HepG2 (cell line): ENCODE results near the gene HEMK1. TPM values are rescaled to one million over a fixed set of nuclear protein-coding genes. Genes with fewer than 3 reads are reported as not detected.

Experiments
- CBX2 ChIP-seq, 2 experiments: fragments of 200-600 bp in 1 of 2; sonication (generic); formaldehyde crosslinking in 1 of 2; IDR thresholded peaks; 2 replicates each; pipeline versions ENCODE4 v1.7.0 to v1.8.1; 2018 to 2022; ENCODE audit warnings: low read depth in 2 of 2, low read length in 1 of 2, mild to moderate bottlenecking in 1 of 2, missing genetic modification reagents in 1 of 2
- DMAP1 ChIP-seq: IDR thresholded peaks from 2 replicates; pipeline ENCODE4 v1.6.1; 2016
- DNMT3B ChIP-seq: conservative IDR thresholded peaks from 2 replicates; pipeline ENCODE4 v1.6.1; 2016; ENCODE audit warnings: missing biosample characterization, control low read depth
- EHMT2 ChIP-seq: fragments of 200-600 bp; sonication (generic); IDR thresholded peaks from 2 replicates; pipeline ENCODE4 v1.7.0; 2017; ENCODE audit warnings: antibody characterized with exemption, low read depth, low read length, borderline replicate concordance
- ETV5 ChIP-seq: IDR thresholded peaks from 2 replicates; pipeline ENCODE4 v1.6.1; 2018; ENCODE audit warnings: missing biosample characterization, missing genetic modification reagents, inconsistent platforms, borderline replicate concordance
- FOSL2 ChIP-seq: sonication (generic); formaldehyde crosslinking; IDR thresholded peaks from 2 replicates; pipeline ENCODE4 v1.4.0; 2020; ENCODE audit warnings: missing genetic modification reagents
- HNRNPL ChIP-seq: fragments of 200-400 bp; formaldehyde crosslinking; IDR thresholded peaks from 2 replicates; pipeline ENCODE4 v1.6.1; 2017; ENCODE audit warnings: mild to moderate bottlenecking, low read depth, low read length
- IKZF1 ChIP-seq: fragments of 450-650 bp; IDR thresholded peaks from 2 replicates; pipeline ENCODE4 v1.7.1; 2016
- MTA1 ChIP-seq: sonication (generic); formaldehyde crosslinking; IDR thresholded peaks from 2 replicates; pipeline ENCODE4 v1.4.0; 2020; ENCODE audit warnings: missing genetic modification reagents, mild to moderate bottlenecking, borderline replicate concordance
- PAF1 ChIP-seq: IDR thresholded peaks from 2 replicates; pipeline ENCODE4 v1.6.1; 2016; ENCODE audit warnings: missing genetic modification reagents, missing compliant biosample characterization
- RAD21 ChIP-seq: fragments of 450-650 bp; formaldehyde crosslinking; IDR thresholded peaks from 2 replicates; pipeline ENCODE4 v1.5.0; 2020; ENCODE audit warnings: mild to moderate bottlenecking
- TARDBP ChIP-seq: sonication (generic); formaldehyde crosslinking; IDR thresholded peaks from 2 replicates; pipeline ENCODE4 v1.8.0; 2022; ENCODE audit warnings: mild to moderate bottlenecking, missing genetic modification reagents
- TBL1XR1 ChIP-seq: fragments of 150-350 bp; IDR thresholded peaks from 2 replicates; pipeline ENCODE4 v1.6.1; 2014; ENCODE audit warnings: borderline replicate concordance, low read length; ENCODE audit not compliant: partially characterized antibody
- YEATS2 ChIP-seq: sonication (generic); formaldehyde crosslinking; IDR thresholded peaks from 2 replicates; pipeline ENCODE4 v1.4.0; 2020; ENCODE audit warnings: missing genetic modification reagents, borderline replicate concordance
- ZFX ChIP-seq: sonication (generic); formaldehyde crosslinking; IDR thresholded peaks from 2 replicates; pipeline ENCODE4 v1.4.0; 2020; ENCODE audit warnings: mild to moderate bottlenecking, low read depth, missing genetic modification reagents, moderate library complexity
- ZIK1 ChIP-seq: sonication (generic); formaldehyde crosslinking; IDR thresholded peaks from 2 replicates; pipeline ENCODE4 v1.5.0; 2020; ENCODE audit warnings: mild to moderate bottlenecking, low read depth, missing genetic modification reagents, borderline replicate concordance
- ZNF562 ChIP-seq: sonication (generic); formaldehyde crosslinking; IDR thresholded peaks from 2 replicates; pipeline ENCODE4 v1.8.0; 2022; ENCODE audit warnings: missing genetic modification reagents, borderline replicate concordance
- polyA plus RNA-seq, 8 experiments: library from polyadenylated mRNA; depleted of rRNA in 3 of 8; stranded (reverse) in 7 of 8; unstranded in 1 of 8; fragments of >200 nt; fragmentation: Illumina TruSeq in 4 of 8; extraction: Trizol in 4 of 8; gene quantifications; 2 replicates each; pipeline versions ENCODE4 v1.2.1 to v1.2.3, GENCODE V29; 2011 to 2016; ENCODE audit warnings: low read depth in 4 of 8, missing spikeins in 1 of 8, mixed read lengths in 1 of 8; ENCODE audit not compliant: insufficient read depth in 1 of 8
- total RNA-seq, 5 experiments: library from RNA; depleted of rRNA; stranded (reverse); fragments of >200 nt; fragmentation: Illumina TruSeq; extraction: Trizol; gene quantifications; 2 replicates each; pipeline ENCODE4 v1.2.3, GENCODE V29; 2016; ENCODE audit warnings: low read depth in 1 of 5
- TF ChIP-seq, protein P1 (sequence below): sonication (generic); formaldehyde crosslinking; IDR thresholded peaks from 2 replicates; pipeline ENCODE4 v1.4.0; 2020; ENCODE audit warnings: mild to moderate bottlenecking, missing genetic modification reagents, borderline replicate concordance
- TF ChIP-seq, protein P2 (sequence below): sonication (generic); formaldehyde crosslinking; IDR thresholded peaks from 2 replicates; pipeline ENCODE4 v1.5.0; 2020; ENCODE audit warnings: missing genetic modification reagents, mild to moderate bottlenecking, borderline replicate concordance
- TF ChIP-seq, protein P3 (sequence below), 2 experiments: sonication (generic) in 1 of 2; formaldehyde crosslinking in 1 of 2; IDR thresholded peaks; 2 replicates each; pipeline versions ENCODE4 v1.5.1 to v1.6.1; 2011 to 2020; ENCODE audit warnings: borderline replicate concordance in 1 of 2, low read depth in 1 of 2, low read length in 1 of 2, mild to moderate bottlenecking in 1 of 2, missing genetic modification reagents in 1 of 2, moderate library complexity in 1 of 2

Gene HEMK1
- total and polyA plus RNA-seq, 2 of the 13 experiments (the other 11 are each of a cell fraction or from before 2014, with no cell fraction given): 9.8 to 12.6 TPM

DNA sequence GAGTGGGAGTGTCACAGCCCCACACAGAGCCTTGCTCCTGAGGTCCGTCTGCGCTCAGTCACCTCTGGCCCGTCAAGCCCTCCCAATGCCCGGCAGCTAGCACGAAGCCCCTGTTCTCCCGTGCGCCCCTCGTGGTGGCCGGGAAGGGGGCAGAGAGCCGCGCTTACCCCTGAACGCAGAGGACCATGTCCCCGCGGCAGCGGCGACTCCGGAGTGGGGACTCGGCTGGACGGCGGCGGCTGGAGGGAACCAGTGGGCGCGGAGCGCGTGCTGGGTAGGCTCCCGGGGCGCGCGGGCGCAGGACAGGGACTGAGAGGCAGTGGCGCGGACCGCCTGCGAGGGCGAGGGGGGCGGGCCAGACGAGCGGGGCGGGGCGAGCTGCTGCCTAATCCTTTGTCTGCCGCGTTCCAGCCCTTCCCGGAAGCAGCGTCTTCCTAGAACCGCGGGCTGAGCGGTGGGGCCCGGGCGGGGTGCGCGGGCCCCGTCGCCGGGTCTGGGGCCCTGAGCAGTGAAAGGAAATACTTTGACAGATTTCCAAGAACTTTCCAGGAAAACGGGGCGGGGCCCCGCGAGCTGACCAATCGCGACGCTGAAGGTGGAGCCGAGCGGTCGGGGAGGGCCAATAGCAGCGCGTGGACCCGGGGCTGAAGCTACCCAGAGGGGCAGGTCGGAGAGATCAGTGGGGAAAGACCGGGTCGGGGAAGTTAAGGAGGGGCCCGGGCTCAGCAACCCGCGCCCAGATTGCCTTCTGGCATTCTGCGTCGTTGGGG lies 42.3 kb downstream of the HEMK1 start, which contains the start of gene CISH (continued):
- TF ChIP-seq, protein P1, sequence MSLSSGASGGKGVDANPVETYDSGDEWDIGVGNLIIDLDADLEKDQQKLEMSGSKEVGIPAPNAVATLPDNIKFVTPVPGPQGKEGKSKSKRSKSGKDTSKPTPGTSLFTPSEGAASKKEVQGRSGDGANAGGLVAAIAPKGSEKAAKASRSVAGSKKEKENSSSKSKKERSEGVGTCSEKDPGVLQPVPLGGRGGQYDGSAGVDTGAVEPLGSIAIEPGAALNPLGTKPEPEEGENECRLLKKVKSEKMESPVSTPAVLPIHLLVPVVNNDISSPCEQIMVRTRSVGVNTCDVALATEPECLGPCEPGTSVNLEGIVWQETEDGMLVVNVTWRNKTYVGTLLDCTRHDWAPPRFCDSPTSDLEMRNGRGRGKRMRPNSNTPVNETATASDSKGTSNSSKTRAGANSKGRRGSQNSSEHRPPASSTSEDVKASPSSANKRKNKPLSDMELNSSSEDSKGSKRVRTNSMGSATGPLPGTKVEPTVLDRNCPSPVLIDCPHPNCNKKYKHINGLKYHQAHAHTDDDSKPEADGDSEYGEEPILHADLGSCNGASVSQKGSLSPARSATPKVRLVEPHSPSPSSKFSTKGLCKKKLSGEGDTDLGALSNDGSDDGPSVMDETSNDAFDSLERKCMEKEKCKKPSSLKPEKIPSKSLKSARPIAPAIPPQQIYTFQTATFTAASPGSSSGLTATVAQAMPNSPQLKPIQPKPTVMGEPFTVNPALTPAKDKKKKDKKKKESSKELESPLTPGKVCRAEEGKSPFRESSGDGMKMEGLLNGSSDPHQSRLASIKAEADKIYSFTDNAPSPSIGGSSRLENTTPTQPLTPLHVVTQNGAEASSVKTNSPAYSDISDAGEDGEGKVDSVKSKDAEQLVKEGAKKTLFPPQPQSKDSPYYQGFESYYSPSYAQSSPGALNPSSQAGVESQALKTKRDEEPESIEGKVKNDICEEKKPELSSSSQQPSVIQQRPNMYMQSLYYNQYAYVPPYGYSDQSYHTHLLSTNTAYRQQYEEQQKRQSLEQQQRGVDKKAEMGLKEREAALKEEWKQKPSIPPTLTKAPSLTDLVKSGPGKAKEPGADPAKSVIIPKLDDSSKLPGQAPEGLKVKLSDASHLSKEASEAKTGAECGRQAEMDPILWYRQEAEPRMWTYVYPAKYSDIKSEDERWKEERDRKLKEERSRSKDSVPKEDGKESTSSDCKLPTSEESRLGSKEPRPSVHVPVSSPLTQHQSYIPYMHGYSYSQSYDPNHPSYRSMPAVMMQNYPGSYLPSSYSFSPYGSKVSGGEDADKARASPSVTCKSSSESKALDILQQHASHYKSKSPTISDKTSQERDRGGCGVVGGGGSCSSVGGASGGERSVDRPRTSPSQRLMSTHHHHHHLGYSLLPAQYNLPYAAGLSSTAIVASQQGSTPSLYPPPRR (CRISPR knock-in tag): peak; percentile 54
- TF ChIP-seq IKZF1 (no peak), PAF1 (CRISPR knock-in tag) (no peak), HNRNPL (no peak), ZFX (peak; percentile 67), CBX2 (IDR thresholded peaks at IDR 0.05; ENCODE audit: low read depth, low read length) (no peak), CBX2 (CRISPR knock-in tag; IDR thresholded peaks at IDR 0.05; ENCODE audit: low read depth) (0 out of 2 replicates have a peak, but pooled peaks have one; percentile 32), DNMT3B (0 out of 2 replicates have a peak, but pooled peaks have one; percentile 49), EHMT2 (no peak), FOSL2 (CRISPR knock-in tag) (0 out of 2 replicates have a peak, but pooled peaks have one; percentile 4), DMAP1 (CRISPR knock-in tag) (no peak; the same call in 1 of the 2 replicates), YEATS2 (CRISPR knock-in tag) (no peak), TBL1XR1 (peak; percentile 61), MTA1 (CRISPR knock-in tag) (peak; percentile 85; the same call in 1 of the 2 replicates), ZIK1 (CRISPR knock-in tag) (peak; percentile 57; the same call in 1 of the 2 replicates), RAD21 (peak; percentile 76), ZNF562 (CRISPR knock-in tag) (0 out of 2 replicates have a peak, but pooled peaks have one; percentile 16), TARDBP (no peak), ETV5 (CRISPR knock-in tag) (peak; percentile 81; the same call in 1 of the 2 replicates)
- TF ChIP-seq, protein P2, sequence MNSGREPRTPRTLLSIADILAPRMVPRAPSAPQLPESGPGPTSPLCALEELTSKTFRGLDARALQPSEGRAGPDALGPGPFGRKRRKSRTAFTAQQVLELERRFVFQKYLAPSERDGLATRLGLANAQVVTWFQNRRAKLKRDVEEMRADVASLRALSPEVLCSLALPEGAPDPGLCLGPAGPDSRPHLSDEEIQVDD (CRISPR knock-in tag): peak; percentile 90; the same call in 1 of the 2 replicates
- TF ChIP-seq, protein P3, sequence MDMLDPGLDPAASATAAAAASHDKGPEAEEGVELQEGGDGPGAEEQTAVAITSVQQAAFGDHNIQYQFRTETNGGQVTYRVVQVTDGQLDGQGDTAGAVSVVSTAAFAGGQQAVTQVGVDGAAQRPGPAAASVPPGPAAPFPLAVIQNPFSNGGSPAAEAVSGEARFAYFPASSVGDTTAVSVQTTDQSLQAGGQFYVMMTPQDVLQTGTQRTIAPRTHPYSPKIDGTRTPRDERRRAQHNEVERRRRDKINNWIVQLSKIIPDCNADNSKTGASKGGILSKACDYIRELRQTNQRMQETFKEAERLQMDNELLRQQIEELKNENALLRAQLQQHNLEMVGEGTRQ (IDR thresholded peaks at IDR 0.05; ENCODE audit: low read depth, low read length): no peak
- TF ChIP-seq, protein P3 (CRISPR knock-in tag; IDR thresholded peaks at IDR 0.05; ENCODE audit: borderline replicate concordance): no peak
